Adrenal gland (tissue), 5 donors: Measurements from ENCODE around the gene DAZAP1.

Experiments
- POLR2A ChIP-seq, 2 donors: fragments of 450-650 bp; IDR thresholded peaks; one replicate each; pipeline ENCODE4 v1.6.1; 2017; ENCODE audit warnings: antibody characterized with exemption in 2 of 2, mild to moderate bottlenecking in 2 of 2, moderate library complexity in 1 of 2
- TF ChIP-seq, protein P1 (sequence below), 6 experiments: fragments of 450-650 bp in 4 of 6; fragments of 200-600 bp in 2 of 6; sonication (generic) in 1 of 6; IDR thresholded peaks; 1 replicate in 5 of 6; 2 replicates in 1 of 6; pipeline versions ENCODE4 v1.5.1 to v1.8.0; 2016 to 2021; ENCODE audit warnings: antibody characterized with exemption in 6 of 6, mild to moderate bottlenecking in 2 of 6, moderate library complexity in 1 of 6
- donor health status: DM: no; HTN: no; CAD: no.

DNA sequence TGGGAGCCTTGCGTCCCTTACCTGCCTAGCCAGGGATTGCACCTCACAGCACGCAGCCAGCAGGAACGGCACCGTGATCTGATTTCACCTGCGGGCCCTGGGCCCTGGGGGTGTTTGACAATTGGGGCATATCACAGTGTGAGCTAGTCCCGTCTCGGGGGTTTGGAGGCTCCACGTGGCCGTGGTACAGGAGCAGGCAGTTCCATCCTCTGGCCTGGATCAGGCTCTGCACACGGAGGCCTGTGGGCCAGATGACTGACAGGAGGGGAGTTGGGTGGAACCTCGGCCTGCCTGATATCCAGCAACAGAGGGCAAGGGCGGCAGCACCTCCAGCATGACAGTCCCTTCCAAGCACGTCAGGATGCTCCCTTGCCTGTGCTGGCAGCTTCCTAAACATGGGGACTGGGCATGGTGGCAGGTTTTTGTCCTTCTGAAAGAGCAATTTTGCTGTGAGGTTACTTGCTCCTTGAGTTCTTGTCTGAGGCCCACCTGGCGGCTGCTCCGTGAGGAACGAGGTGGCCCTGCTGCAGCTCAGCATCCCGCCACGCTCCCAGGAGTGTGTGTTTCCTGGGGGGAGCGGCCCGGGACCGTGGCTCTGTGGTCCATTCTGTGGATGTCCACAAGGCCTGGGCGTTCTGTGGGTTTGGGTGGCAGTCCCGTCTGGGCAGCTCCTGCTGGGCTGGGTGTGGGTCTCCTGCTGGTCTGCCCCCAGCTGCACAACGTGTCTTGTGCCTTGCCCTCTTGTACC, 24.5 kb downstream of the DAZAP1 start:
- no peak for TF ChIP-seq POLR2A (IDR thresholded peaks at IDR 0.05)
- TF ChIP-seq, protein P1, sequence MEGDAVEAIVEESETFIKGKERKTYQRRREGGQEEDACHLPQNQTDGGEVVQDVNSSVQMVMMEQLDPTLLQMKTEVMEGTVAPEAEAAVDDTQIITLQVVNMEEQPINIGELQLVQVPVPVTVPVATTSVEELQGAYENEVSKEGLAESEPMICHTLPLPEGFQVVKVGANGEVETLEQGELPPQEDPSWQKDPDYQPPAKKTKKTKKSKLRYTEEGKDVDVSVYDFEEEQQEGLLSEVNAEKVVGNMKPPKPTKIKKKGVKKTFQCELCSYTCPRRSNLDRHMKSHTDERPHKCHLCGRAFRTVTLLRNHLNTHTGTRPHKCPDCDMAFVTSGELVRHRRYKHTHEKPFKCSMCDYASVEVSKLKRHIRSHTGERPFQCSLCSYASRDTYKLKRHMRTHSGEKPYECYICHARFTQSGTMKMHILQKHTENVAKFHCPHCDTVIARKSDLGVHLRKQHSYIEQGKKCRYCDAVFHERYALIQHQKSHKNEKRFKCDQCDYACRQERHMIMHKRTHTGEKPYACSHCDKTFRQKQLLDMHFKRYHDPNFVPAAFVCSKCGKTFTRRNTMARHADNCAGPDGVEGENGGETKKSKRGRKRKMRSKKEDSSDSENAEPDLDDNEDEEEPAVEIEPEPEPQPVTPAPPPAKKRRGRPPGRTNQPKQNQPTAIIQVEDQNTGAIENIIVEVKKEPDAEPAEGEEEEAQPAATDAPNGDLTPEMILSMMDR (IDR thresholded peaks at IDR 0.05): no peak
